Brain microvascular endothelial cell (primary cell): ENCODE data around the gene DCBLD2.

ENCODE experiments used
- DNase-seq: peaks from one replicate; pipeline ENCODE4 v3.0.0-alpha.2; 2020
- H3K27ac ChIP-seq: fragments of 250-450 bp; sonication (Bioruptor Pico); 2 replicates; pipeline ENCODE4 v1.5.1; 2020; ENCODE audit warnings: mild to moderate bottlenecking, moderate library complexity
- H3K27me3 ChIP-seq: fragments of 250-450 bp; sonication (Bioruptor Pico); replicated peaks from 2 replicates; pipeline ENCODE4 v1.5.1; 2020; ENCODE audit warnings: mild to moderate bottlenecking
- H3K36me3 ChIP-seq: fragments of 250-450 bp; sonication (Bioruptor Pico); replicated peaks from 2 replicates; pipeline ENCODE4 v1.5.1; 2020; ENCODE audit warnings: mild to moderate bottlenecking
- H3K4me3 ChIP-seq: 2 replicates; pipeline ENCODE4 v1.5.1; 2011; ENCODE audit warnings: low read depth, mild to moderate bottlenecking, control low read depth, low read length, moderate library complexity
- in situ Hi-C: cut with HindIII; loops from 2 replicates; pipeline ENCODE4 v1.10.0; 2017; ENCODE audit warnings: low sequenced_read_pairs, low pct_ligation_motif_present
- TF ChIP-seq, protein P1 (sequence below): IDR thresholded peaks from 2 replicates; pipeline ENCODE4 v1.5.1; 2011; ENCODE audit warnings: low read depth, mild to moderate bottlenecking, moderate library complexity, low read length, control low read depth, inconsistent platforms; ENCODE audit errors: missing control alignments

Gene DCBLD2

DNA sequence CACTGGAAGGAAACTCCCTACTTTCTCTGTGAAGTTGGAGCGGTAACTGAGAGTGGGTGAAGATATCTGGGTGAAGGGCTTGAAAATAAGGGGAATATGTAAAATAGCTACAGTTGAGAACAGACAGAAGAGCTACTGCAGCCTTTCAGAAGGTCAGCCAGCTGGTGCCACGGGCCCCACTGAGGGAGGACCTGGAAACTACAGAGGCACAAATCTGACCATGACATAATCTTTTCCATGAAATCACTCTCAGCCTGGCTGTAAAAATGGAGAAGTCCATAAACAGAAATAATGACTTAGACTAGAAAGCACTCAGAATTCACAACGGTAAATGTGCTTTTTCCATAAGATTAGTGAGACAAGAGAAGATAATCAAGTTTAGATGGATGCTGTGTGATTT, 91.9 kb downstream of the DCBLD2 start:
- H3K36me3 ChIP-seq: peaks cover 86% of the 10 kb centered on the region

DNA sequence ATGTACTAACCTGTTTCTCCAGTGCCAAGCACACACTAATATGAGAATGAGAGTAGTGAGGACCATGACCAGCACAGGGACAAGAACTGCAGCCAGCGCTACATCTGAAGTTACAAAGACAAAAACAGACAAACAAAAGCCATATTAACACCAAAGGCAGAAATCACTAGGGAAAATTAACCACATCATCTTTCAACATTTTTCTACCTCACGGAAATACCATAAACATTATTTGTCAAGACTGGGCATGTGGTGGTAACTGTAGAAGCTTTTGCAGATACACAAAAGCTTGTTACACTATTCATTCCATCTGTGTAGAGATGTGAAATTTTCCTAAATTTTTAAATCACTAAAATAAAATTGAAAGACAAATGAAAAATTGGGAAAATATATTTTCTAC, 93.4 kb downstream of the DCBLD2 start:
- Histone ChIP-seq H3K27ac (peak overlapping the region; percentile 90), H3K4me3 (no peak overlapping the region), H3K36me3 (peaks cover 82% of the 10 kb centered on the region), H3K27me3 (no peaks in the 10 kb centered on the region)
- no peak for DNase-seq
- in situ Hi-C loops: loop anchor here (25.0 kb wide), 1 partner anchor 179 kb away; no protein-coding TSS in a partner anchor
- TF ChIP-seq, protein P1, sequence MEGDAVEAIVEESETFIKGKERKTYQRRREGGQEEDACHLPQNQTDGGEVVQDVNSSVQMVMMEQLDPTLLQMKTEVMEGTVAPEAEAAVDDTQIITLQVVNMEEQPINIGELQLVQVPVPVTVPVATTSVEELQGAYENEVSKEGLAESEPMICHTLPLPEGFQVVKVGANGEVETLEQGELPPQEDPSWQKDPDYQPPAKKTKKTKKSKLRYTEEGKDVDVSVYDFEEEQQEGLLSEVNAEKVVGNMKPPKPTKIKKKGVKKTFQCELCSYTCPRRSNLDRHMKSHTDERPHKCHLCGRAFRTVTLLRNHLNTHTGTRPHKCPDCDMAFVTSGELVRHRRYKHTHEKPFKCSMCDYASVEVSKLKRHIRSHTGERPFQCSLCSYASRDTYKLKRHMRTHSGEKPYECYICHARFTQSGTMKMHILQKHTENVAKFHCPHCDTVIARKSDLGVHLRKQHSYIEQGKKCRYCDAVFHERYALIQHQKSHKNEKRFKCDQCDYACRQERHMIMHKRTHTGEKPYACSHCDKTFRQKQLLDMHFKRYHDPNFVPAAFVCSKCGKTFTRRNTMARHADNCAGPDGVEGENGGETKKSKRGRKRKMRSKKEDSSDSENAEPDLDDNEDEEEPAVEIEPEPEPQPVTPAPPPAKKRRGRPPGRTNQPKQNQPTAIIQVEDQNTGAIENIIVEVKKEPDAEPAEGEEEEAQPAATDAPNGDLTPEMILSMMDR: no peak

More for the DNA sequence above, 91.9 kb downstream of the DCBLD2 start:
- in situ Hi-C loops: loop anchor here (25.0 kb wide), 1 partner anchor 178 kb away; no protein-coding TSS in a partner anchor
- Histone ChIP-seq H3K27ac (no peak overlapping the region), H3K27me3 (no peaks in the 10 kb centered on the region), H3K4me3 (no peak overlapping the region)
- no peak for DNase-seq
- TF ChIP-seq, protein P1: no peak

DNA sequence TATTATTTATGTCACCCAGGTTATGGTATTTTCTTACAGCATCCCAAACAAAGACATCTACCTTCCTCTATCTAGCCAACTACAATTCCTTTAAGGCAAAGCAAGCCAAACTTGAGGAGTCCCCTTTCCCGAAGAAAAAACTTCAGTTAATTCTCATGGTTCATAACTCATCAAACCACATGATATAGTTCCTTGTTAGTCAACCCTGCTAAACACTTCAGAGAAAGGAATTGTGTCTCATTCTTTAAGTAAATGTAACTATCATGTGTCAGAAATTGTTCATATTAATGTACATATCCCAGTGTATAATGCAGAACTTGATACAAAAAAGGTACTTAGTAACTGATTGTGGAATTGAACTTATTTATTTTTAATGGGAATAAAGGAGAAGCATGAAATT, 93.9 kb downstream of the DCBLD2 start:
- TF ChIP-seq, protein P1: no peak
- peaks cover 85% of the 10 kb centered on the region for H3K36me3 ChIP-seq
- in situ Hi-C loops: loop anchor here (25.0 kb wide), 1 partner anchor 180 kb away; no protein-coding TSS in a partner anchor

DNA sequence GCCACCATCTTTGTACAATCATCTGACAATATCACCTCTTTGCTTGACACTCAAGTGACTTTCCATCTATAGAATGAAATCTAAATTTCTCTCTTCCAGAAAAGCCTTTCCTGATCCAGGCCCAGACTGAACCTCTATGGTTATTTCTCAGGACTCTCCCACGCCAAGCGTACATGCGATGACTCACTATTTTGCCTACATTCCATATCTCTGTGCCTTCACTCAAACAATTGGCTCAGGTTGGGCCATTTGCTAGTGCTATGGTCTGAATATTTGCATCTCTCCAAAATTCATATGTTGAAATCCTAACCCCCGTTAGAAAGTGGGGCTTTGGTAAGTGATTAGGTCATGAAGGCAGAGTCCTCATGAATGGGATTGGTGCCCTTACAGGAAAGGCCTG, 94.5 kb downstream of the DCBLD2 start:
- Histone ChIP-seq H3K27ac (peak overlapping the region; percentile 90), H3K27me3 (no peaks in the 10 kb centered on the region), H3K36me3 (peaks cover 84% of the 10 kb centered on the region), H3K4me3 (no peak overlapping the region)
- DNase-seq: peak; percentile 78
- TF ChIP-seq, protein P1: no peak
- in situ Hi-C loops: loop anchor here (25.0 kb wide), 1 partner anchor 180 kb away; no protein-coding TSS in a partner anchor

More for the DNA sequence above, 93.9 kb downstream of the DCBLD2 start:
- no peaks in the 10 kb centered on the region for H3K27me3 ChIP-seq
- H3K4me3 ChIP-seq: no peak overlapping the region
- no peak for DNase-seq
- peak overlapping the region; percentile 90 for H3K27ac ChIP-seq

DNA sequence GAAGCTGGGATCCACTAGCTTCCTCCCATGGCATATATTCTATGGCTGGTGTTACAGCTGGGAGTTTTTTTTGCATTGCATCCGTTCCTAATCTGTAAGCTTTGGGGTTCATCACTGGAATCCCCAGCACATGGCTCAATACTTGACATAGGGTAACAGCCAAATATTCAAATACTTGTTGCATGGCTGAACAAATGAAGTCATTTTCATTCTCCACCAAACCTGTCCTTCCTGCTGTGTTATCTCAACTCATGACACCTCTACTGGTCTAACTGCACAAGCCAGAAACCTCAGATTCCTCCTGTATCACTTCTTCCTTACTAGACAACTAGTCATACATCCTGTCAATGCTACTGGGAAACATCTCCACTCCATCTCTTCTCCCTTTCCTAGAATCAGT, 95.0 kb downstream of the DCBLD2 start:
- peaks cover 86% of the 10 kb centered on the region for H3K36me3 ChIP-seq
- in situ Hi-C loops: loop anchor here (25.0 kb wide), 1 partner anchor 181 kb away; no protein-coding TSS in a partner anchor

More for the DNA sequence above, 95.0 kb downstream of the DCBLD2 start:
- no peak for DNase-seq
- Histone ChIP-seq H3K27me3 (no peaks in the 10 kb centered on the region), H3K27ac (peak overlapping the region; percentile 90), H3K4me3 (no peak overlapping the region)
- TF ChIP-seq, protein P1: no peak
